Left ventricle myocardium superior (tissue), 1 donor: Measurements from ENCODE around the gene ZNF687. TPM values are rescaled to one million over a fixed set of nuclear protein-coding genes. Genes with fewer than 3 reads are reported as not detected.
A peak's percentile ranks its signal among the peaks of the same experiment; 100 is the strongest.

Experiments used
- ATAC-seq: fragments of 200-7000 bp; cut with Tn5 transposase; one replicate; pipeline ENCODE4 v1.9.1; 2020; ENCODE audit warnings: mild to moderate bottlenecking, moderate library complexity
- DNase-seq: peaks from one replicate; pipeline ENCODE4 v3.0.0-alpha.2; 2020
- intact Hi-C: fragments of 100-400 bp; cut with micrococcal nuclease; formaldehyde crosslinking; loops from one replicate; pipeline ENCODE4 v1.11.0; 2022
- total RNA-seq: library from RNA; stranded (reverse); fragmentation: NEBNext Ultra II Directional; extraction: Animal tissue kit (Norgen Biotek cat#: 25700); gene quantifications from one replicate; pipeline ENCODE4 v1.2.1, GENCODE V29; 2021
- donor health status: DM: no; HTN: yes; CAD: no; lungs with severe emphysema.

The ZNF687 gene
- total RNA-seq, 1 donor from 2014 or later: 11.7 TPM

DNA sequence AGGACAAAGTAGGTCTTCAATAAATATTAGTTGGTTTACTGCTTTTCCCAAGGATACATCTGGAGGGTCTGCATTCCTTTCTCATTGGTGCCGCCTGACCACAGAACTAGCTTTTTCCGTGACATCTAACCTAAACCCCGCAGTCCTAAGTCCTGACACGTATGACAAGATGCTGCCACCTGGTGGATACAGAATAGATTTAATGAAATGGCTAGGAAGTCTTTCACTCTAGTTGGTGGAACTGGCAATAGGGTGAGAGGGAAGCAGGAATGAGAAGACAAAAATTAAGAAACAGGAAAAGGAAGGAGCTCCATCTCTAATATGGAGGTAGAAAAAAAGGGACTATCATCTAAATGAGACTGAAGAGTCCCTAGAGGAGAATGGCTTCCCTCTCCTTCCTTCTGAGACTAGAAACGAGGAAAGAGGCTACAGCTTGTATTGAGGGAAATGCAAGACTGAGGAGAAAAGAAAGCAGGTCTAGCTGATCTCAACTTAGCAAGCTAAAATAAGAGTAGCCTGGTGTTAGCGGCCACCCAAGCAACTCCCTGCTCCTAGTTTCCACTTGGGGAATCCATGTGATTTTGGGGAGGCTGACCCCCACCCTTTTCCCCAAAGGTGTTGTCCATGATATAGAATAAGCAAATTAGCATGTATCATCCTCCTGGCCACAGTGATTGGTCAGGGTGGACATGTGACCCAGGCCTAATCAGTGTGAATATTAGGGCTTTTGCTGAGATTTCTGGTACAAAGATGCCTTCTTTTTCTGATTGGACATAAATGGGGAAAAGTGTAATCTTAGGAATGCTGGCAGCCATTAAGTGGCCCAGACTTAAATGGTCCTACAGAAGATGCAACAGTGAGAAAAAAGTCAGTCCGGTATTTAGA lies 59.0 kb downstream of the ZNF687 start:
- DNase-seq (no peak), ATAC-seq (peak; percentile 90)
- intact Hi-C loops: loop anchor here (2.0 to 10.0 kb wide), 2 partner anchors 40 to 54 kb away; partner anchors contain the start of gene PSMB4

Other genes with a start within 250 kb of the ZNF687 start
- gene BNIPL, start 245.7 kb upstream of the ZNF687 start, total RNA-seq: 0.32 TPM
- gene C1orf56, start 234.5 kb upstream of the ZNF687 start, total RNA-seq: 7.3 TPM
- 27.2 TPM for gene CDC42SE1, start 222.7 kb upstream of the ZNF687 start, total RNA-seq
- gene MLLT11, start 221.9 kb upstream of the ZNF687 start, total RNA-seq: 1.8 TPM
- gene GABPB2, start 211.5 kb upstream of the ZNF687 start, total RNA-seq: 9.8 TPM
- 55.1 TPM for gene SEMA6C, start 135.7 kb upstream of the ZNF687 start, total RNA-seq
- 1.4 TPM for gene TNFAIP8L2, start 125.7 kb upstream of the ZNF687 start, total RNA-seq
- gene LYSMD1, start 116.4 kb upstream of the ZNF687 start, total RNA-seq: 13.0 TPM
- gene SCNM1, start 116.2 kb upstream of the ZNF687 start, total RNA-seq: 19.1 TPM
- 0.62 TPM for gene TMOD4, start 106.3 kb upstream of the ZNF687 start, total RNA-seq
- gene VPS72, start 92.1 kb upstream of the ZNF687 start, total RNA-seq: 40.5 TPM
- gene PIP5K1A, start 83.7 kb upstream of the ZNF687 start, total RNA-seq: 41.2 TPM
- gene PSMD4, start 27.6 kb upstream of the ZNF687 start, total RNA-seq: 149 TPM
- gene PI4KB, start 45.1 kb downstream of the ZNF687 start, total RNA-seq: 46.8 TPM
- 21.1 TPM for gene RFX5, start 65.0 kb downstream of the ZNF687 start, total RNA-seq
- gene SELENBP1, start 90.4 kb downstream of the ZNF687 start, total RNA-seq: 99.1 TPM
- gene PSMB4, start 117.3 kb downstream of the ZNF687 start, total RNA-seq: 175 TPM
- gene POGZ, start 177.2 kb downstream of the ZNF687 start, total RNA-seq: 46.1 TPM
- gene CGN, start 229.1 kb downstream of the ZNF687 start, total RNA-seq: 0.92 TPM